ENCODE measurements around the gene STRAP.

- no peak for TF ChIP-seq POLR2AphosphoS5 (IDR thresholded peaks at IDR 0.05; ENCODE audit: borderline replicate concordance, low read depth, low read length)
- TF ChIP-seq EZH2 (IDR thresholded peaks at IDR 0.05), result no peak
Measured at GRCh38 chr12:15910468-15910863, 28.3 kb downstream of the STRAP start.

Measured in SK-N-MC (cell line).